GM18870 (cell line): ENCODE results near the gene ZNF503.
"Not testable (repeated sequence)": the region's sequence is repeated elsewhere in the genome, so short reads cannot be mapped to it uniquely, and the experiment has no call there.

Experiments
- ATAC-seq: cut with Tn5 transposase; IDR thresholded peaks from one replicate; pipeline ENCODE4 v1.9.1; 2021; ENCODE audit warnings: moderate library complexity; ENCODE audit not compliant: unreplicated experiment

Gene ZNF503

GRCh38 chr10:75396631-75397495 is 4.7 kb downstream of the ZNF503 start:
- ATAC-seq = no peak

DNA sequence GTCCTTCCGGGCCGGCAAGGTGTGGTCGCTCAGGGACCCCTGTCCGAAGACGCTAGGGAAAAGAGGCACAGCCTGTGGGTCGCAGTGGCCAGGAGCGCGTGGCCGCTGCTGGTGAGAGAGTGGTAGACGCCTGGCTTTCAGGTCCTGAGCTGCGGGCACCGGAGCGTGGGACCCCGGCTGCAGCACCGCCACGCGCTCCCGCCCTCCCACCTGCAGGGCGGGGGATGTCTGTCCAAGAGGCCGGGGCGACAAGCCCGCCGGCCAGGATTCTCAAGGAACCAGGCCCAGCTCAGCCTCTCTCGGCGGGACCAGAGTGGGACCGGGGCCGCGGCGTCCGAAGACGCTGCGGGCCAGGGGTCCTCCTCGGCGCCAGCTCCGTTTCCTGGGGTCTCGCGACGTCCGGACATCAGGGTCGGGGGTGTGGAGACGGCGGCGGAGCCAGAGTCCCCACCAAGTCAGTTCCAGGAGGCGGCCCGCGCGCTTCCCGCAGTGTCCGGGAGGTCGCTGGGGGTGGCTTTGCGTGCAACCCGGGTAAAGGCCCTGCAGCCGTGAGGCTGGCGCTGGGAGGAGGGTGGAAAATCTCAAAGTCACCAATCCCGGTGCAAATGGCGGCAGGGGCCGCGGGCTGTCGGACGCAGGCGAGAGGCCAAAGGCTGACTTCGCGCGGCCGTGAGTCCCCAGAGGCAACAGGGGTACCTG is 5.5 kb downstream of the ZNF503 start:
- no peak for ATAC-seq

GRCh38 chr10:75395066-75395931 is 6.3 kb downstream of the ZNF503 start:
- ATAC-seq = no peak

GRCh38 chr10:75394221-75394620 is 7.3 kb downstream of the ZNF503 start:
- no peak for ATAC-seq

DNA sequence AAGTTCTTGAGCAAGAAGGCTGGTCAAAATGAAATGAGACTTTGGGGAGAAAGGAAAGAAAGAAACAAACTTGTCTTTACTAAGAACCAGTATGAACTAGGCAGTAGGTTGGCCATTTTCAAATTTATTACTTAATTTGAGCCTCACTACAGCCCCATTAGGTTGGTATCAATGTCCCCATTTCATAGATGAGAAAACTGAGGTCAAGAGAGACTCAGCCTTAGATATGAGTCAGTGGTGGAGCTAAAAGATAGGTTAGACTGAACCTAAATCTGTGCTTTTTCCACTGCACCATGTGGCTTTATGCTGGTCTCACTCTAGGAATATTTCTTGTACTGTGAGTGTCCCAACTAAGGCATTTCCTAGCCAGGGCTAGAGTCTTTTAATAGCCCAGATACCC is 8.8 kb downstream of the ZNF503 start:
- no peak for ATAC-seq

DNA sequence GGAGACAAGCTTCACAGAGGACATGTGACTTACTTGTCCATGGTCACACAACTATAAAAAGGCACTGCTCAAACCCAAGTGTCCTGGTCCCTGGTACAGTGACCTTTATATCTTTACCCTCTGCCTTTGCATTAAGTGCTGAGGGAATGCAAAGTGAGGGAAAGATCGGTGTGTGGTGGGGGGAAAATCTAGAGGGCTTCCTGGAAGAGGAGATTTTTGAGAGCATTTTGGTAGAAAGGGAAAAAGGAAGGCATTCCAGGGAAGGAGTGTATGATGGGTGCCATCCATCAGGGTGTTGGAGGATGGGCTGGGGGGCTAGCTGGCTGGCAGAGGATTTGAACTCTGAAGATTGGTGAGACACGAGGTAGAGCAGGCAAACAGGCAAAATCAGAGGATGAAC is 9.3 kb downstream of the ZNF503 start:
- ATAC-seq = no peak

GRCh38 chr10:75390178-75390577 is 11.4 kb downstream of the ZNF503 start:
- ATAC-seq = no peak

DNA sequence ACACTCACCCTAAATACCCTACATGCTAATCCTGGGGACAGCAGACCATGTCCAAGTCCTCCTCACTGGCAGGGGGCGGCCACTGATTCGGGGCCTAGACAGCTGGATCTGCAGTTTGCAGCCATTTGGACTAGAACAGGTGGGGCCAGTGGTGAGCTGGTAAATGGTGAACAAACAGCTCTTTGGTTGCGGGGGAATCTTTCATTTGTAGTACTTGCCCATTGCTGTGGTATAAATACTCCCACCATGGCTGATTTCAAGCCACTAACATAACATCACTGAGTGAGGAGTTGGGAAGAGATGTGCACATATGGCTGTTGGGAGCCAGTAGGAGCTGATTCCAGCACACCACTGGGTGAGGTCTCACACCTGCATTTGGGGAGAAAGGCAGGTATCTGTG is 13.5 kb downstream of the ZNF503 start:
- ATAC-seq = no peak

- ATAC-seq = no peak
Measured at GRCh38 chr10:75386128-75386527, 15.4 kb downstream of the ZNF503 start.

DNA sequence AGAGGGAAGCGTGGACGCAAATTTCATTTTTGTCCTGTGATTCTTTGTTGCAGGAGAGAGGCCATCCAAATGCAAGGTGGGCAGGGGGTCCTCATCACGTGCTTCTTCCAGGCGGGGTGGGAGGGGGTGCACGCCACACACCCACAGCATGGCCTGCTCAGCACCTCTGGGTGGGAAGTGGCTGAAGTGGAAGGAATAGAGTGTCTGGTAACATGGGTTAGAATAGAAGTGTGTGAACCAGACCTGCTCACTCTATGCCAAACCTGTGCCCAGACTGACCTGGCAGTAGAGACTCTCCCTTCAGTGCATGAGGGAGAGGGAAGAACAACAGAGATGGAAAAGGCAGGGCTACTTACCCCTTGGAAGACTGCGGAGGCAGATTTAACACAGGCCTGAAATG is 21.7 kb downstream of the ZNF503 start:
- no peak for ATAC-seq

DNA sequence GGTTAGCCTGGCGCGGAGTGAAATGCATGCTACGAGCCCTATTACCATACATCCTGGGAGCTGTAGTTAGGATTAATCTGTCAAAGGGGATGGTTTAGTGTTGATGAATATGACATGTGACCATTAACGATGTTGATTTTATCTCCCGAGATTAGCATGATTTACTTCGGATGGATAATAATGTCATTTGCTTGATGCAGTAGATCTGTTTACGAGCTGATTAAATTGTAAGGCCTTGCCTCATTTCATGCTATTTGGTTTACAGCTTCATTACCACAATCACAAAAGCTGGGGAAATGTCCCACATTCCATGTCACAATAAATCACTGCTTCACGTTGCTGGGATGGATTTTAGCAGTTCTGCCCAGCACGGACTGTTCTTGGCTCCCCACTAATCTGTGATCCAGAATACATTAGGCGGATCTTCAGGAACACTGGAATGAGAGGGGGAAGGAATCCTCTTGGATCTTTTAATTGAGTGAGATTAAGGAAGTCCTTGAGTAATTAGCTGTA is 22.3 kb downstream of the ZNF503 start:
- no peak for ATAC-seq

GRCh38 chr10:75378379-75378778 is 23.2 kb downstream of the ZNF503 start:
- ATAC-seq = no peak

GRCh38 chr10:75377869-75378268 is 23.7 kb downstream of the ZNF503 start:
- ATAC-seq = no peak

DNA sequence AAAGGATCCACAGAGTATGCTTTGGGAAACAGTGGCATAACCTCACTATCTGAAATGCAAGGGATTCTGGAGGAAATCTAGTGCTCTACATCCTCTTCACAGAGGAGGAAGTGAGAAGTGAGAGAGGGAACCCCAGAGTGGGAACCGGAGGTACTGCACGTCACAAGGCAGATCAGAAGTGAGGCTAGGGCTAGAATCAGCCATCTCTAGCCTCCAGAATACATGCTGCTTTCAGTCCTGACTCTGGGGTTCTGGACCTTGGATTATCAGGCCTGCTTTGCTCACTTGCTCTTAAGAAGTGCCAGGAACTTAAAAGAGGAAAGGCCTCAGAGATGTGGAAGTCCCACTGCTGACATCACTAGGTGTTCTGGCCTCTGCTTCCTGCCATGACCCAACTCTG is 25.7 kb downstream of the ZNF503 start:
- peak; percentile 86 for ATAC-seq

DNA sequence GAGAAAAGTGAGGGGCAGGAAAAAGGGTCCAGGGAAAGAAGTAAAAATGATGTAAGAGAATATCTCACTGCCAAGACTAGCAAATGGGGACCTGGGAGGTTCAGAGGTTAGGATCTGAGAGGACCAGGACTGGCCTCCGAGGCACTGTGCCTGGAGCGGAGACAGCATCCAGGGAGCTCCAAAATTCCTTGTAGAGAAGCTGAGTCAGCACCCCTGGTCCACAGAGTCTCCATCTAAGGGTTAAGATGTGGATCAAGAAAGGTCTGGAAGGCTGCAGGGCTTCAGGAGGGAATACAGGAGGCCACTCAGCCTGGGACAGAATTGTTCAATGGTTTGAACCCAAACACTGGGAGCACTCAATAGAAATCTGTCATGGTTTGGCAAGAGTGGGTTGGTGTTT is 30.6 kb downstream of the ZNF503 start:
- ATAC-seq = no peak

- ATAC-seq = not testable (repeated sequence)
Measured at GRCh38 chr10:75369838-75370237, 31.7 kb downstream of the ZNF503 start.

- no peak for ATAC-seq
Measured at GRCh38 chr10:75367901-75368300, 33.7 kb downstream of the ZNF503 start.

- ATAC-seq = no peak
Measured at GRCh38 chr10:75367021-75367487, 34.5 kb downstream of the ZNF503 start.

DNA sequence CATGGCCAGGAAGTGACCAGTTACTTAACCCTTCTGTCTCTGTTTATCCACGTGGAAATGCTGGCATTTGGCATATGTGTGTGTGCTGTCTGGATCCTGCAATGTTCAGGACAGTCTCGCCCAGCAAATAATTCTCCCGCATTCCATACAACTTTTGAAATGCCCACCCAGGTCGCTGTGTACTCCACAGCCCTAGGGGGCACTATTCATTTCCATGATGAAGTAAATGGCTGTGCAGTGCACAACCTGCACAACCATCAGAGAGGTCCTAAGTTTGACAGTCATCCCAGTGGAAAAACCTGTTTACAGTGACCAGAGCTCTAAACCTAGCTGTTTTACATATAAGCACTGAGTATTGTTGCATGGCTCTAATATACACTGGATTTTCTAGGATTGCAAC is 38.1 kb downstream of the ZNF503 start:
- no peak for ATAC-seq

- not testable (repeated sequence) for ATAC-seq
Measured at GRCh38 chr10:75359876-75360275, 41.7 kb downstream of the ZNF503 start.

DNA sequence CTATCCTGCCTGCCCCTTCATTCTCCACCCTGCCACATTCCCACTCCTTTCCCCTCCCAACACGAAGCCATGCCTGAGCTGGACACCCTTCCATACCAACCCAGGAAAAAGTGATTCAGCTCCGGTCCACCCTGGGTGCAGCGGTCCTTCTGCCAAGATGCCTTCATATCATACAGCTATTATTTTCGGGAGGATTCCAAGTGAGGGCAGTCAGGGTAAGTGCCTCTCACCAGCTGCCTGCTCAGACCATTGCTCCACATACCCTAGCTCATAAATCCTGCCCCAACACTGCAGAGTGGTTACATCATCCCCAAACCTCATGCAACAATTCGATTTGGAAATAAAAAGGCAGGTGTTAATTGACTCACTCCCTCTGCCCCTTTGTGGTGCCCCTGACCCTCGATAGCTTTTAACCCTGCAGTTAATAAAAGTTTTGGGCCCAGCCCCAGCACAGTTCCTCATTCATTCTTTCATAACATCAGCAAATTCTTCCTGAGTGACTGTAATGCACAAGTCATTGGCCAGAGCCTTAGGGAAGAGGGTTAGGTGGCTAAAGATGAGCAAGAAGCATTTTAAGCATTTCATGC is 42.6 kb downstream of the ZNF503 start:
- ATAC-seq = no peak
